HepG2 (cell line): ENCODE results near the gene PMVK. TPM values are rescaled to one million over a fixed set of nuclear protein-coding genes. Genes with fewer than 3 reads are reported as not detected.

Experiments
- ATAC-seq: fragments of 200-7000 bp; cut with Tn5 transposase; 3 replicates; pipeline ENCODE4 v1.9.1; 2020; ENCODE audit warnings: mild to moderate bottlenecking, moderate library complexity
- BruUV-seq: library from RNA; stranded (reverse); fragments of 400-500 nt; replicated peaks from 2 replicates; lab custom pipeline; 2021; lab: Mats Ljungman, UMichigan
- CTCF ChIA-PET: fragments of 300-600 bp; formaldehyde crosslinking; extraction: SDS; loops from one replicate; lab custom pipeline; 2021; ENCODE audit warnings: low total read pairs, inconsistent platforms, low intra/inter-chr PET ratio; lab: Yijun Ruan, JAX
- POLR2A ChIA-PET: fragments of 350-600 bp; sonication (Branson Sonifier 250); formaldehyde crosslinking; loops from one replicate; lab custom pipeline; 2020; ENCODE audit warnings: antibody characterized with exemption, inconsistent platforms; lab: Yijun Ruan, JAX
- DNase-seq: peaks from one replicate; pipeline ENCODE4 v3.0.0-alpha.2; 2015; ENCODE audit warnings: low spot score
- FAIRE-seq: peaks from 3 replicates; lab custom pipeline; 2011; peaks lifted over from hg19 to GRCh38; lab: Jason Lieb, UNC
- H2AFZ ChIP-seq: one replicate; pipeline ENCODE4 v1.6.1; 2011; ENCODE audit warnings: low read length, inconsistent platforms
- H3K27ac ChIP-seq: fragments of 300-600 bp; 3 replicates; pipeline ENCODE4 v1.8.0; 2011; ENCODE audit warnings: mixed run types, mild to moderate bottlenecking, mixed read lengths, low read length, inconsistent platforms; ENCODE audit not compliant: insufficient read depth; ENCODE audit errors: extremely low read length
- H3K27me3 ChIP-seq, 2 experiments: fragments of 200-600 bp in 1 of 2; 2 replicates in 1 of 2; 3 replicates in 1 of 2; pipeline versions ENCODE4 v1.6.0 to v1.8.0; 2011; ENCODE audit warnings: low read length in 2 of 2, mild to moderate bottlenecking in 2 of 2, moderate library complexity in 2 of 2, inconsistent platforms in 1 of 2; ENCODE audit not compliant: insufficient read depth in 2 of 2, control insufficient read depth in 1 of 2
- H3K36me3 ChIP-seq, 2 experiments: fragments of 200-600 bp in 1 of 2; replicated peaks in 1 of 2; 2 replicates in 1 of 2; 3 replicates in 1 of 2; pipeline versions ENCODE4 v1.5.1 to v1.8.0; 2011; ENCODE audit warnings: low read length in 2 of 2, inconsistent platforms in 1 of 2; ENCODE audit not compliant: insufficient read depth in 2 of 2, control insufficient read depth in 1 of 2
- H3K4me1 ChIP-seq: 2 replicates; pipeline ENCODE4 v1.5.1; 2012; ENCODE audit warnings: low read length, inconsistent platforms; ENCODE audit not compliant: insufficient read depth
- H3K4me2 ChIP-seq: 2 replicates; pipeline ENCODE4 v1.6.0; 2011; ENCODE audit warnings: low read depth, low read length, inconsistent platforms
- H3K4me3 ChIP-seq, 3 experiments: fragments of 200-600 bp in 1 of 3; sonication (generic), shearing (Covaris generic) in 1 of 3; replicated peaks in 1 of 3; 2 replicates each; pipeline ENCODE4 v1.5.1; 2011 to 2016; ENCODE audit warnings: low read length in 3 of 3, inconsistent platforms in 2 of 3, low read depth in 2 of 3, mild to moderate bottlenecking in 2 of 3, control low read depth in 1 of 3, mixed read lengths in 1 of 3; ENCODE audit not compliant: insufficient read depth in 1 of 3
- H3K79me2 ChIP-seq: one replicate; pipeline ENCODE4 v1.6.1; 2011; ENCODE audit warnings: low read length, inconsistent platforms; ENCODE audit not compliant: insufficient read depth
- H3K9ac ChIP-seq: 2 replicates; pipeline ENCODE4 v1.6.0; 2011; ENCODE audit warnings: mild to moderate bottlenecking, low read depth, low read length, inconsistent platforms; ENCODE audit not compliant: insufficient read depth
- H3K9me3 ChIP-seq: 2 replicates; pipeline ENCODE4 v1.5.1; 2012; ENCODE audit warnings: mild to moderate bottlenecking, low read length
- H4K20me1 ChIP-seq: 2 replicates; pipeline ENCODE4 v1.6.0; 2011; ENCODE audit warnings: inconsistent platforms, mild to moderate bottlenecking, low read length, moderate library complexity; ENCODE audit not compliant: insufficient read depth
- BCL6 ChIP-seq: IDR thresholded peaks from 2 replicates; pipeline ENCODE4 v1.6.1; 2016; ENCODE audit warnings: missing genetic modification reagents, missing compliant biosample characterization
- BHLHE40 ChIP-seq: IDR thresholded peaks from 2 replicates; pipeline ENCODE4 v1.6.1; 2011; ENCODE audit warnings: low read length, improper control_type of control experiment
- FIP1L1 ChIP-seq: fragments of 200-400 bp; formaldehyde crosslinking; IDR thresholded peaks from 2 replicates; pipeline ENCODE4 v1.6.1; 2018; ENCODE audit warnings: low read depth, mild to moderate bottlenecking, low read length, moderate library complexity, borderline replicate concordance; ENCODE audit not compliant: insufficient read depth
- TEAD3 ChIP-seq: optimal IDR thresholded peaks from 2 replicates; pipeline ENCODE3; 2016; ENCODE audit warnings: borderline replicate concordance
- ZHX2 ChIP-seq, 2 experiments: sonication (generic) in 1 of 2; formaldehyde crosslinking in 1 of 2; IDR thresholded peaks; 2 replicates each; pipeline versions ENCODE4 v1.6.1 to v1.9.0; 2014 to 2022; ENCODE audit warnings: antibody characterized with exemption in 1 of 2, borderline replicate concordance in 1 of 2, inconsistent platforms in 1 of 2, low read depth in 1 of 2, missing genetic modification reagents in 1 of 2
- ZNF33A ChIP-seq: sonication (generic); formaldehyde crosslinking; IDR thresholded peaks from 2 replicates; pipeline ENCODE4 v1.5.1; 2020; ENCODE audit warnings: missing genetic modification reagents, mild to moderate bottlenecking, moderate library complexity, borderline replicate concordance
- WGBS: methylation state at CpG from one replicate; pipeline ENCODE4 v1.1.6; 2017; ENCODE audit warnings: low lambda C conversion rate; 5-methylcytosine and 5-hydroxymethylcytosine counted together
- in situ Hi-C: cut with HindIII; loops from 2 replicates; pipeline ENCODE4 v1.10.0; 2017; ENCODE audit warnings: low pct_unique_long_range_greater_than_20kb; ENCODE audit not compliant: extremely low pct_ligation_motif_present
- intact Hi-C: fragments of 100-400 bp; cut with micrococcal nuclease; formaldehyde crosslinking; loops from one replicate; pipeline ENCODE4 v1.10.0; 2022; ENCODE audit not compliant: unreplicated experiment
- polyA plus RNA-seq, 8 experiments: library from polyadenylated mRNA; depleted of rRNA in 3 of 8; stranded (reverse) in 7 of 8; unstranded in 1 of 8; fragments of >200 nt; fragmentation: Illumina TruSeq in 4 of 8; extraction: Trizol in 4 of 8; gene quantifications; 2 replicates each; pipeline versions ENCODE4 v1.2.1 to v1.2.3, GENCODE V29; 2011 to 2016; ENCODE audit warnings: low read depth in 4 of 8, missing spikeins in 1 of 8, mixed read lengths in 1 of 8; ENCODE audit not compliant: insufficient read depth in 1 of 8
- total RNA-seq, 5 experiments: library from RNA; depleted of rRNA; stranded (reverse); fragments of >200 nt; fragmentation: Illumina TruSeq; extraction: Trizol; gene quantifications; 2 replicates each; pipeline ENCODE4 v1.2.3, GENCODE V29; 2016; ENCODE audit warnings: low read depth in 1 of 5

Gene PMVK
- total and polyA plus RNA-seq, 2 of the 13 experiments (the other 11 are each of a cell fraction or from before 2014, with no cell fraction given) = 3.9 to 12.6 TPM

- FAIRE-seq (no peak), DNase-seq (no peak), ATAC-seq (no peak)
- Histone ChIP-seq H3K27me3 (peaks cover 2 to 30% of the 10 kb centered on the region in 2 experiments; a peak in 4 of 5 replicates), H3K36me3 (no peaks in the 10 kb centered on the region), H3K79me2 (no peaks in the 10 kb centered on the region), H3K27ac (no peak overlapping the region), H3K4me1 (peaks cover 44% of the 10 kb centered on the region), H3K4me3 (no peak overlapping the region), H3K9ac (no peak overlapping the region), H4K20me1 (no peaks in the 10 kb centered on the region), H2AFZ (no peak overlapping the region), H3K4me2 (no peak overlapping the region), H3K9me3 (no peaks in the 10 kb centered on the region)
- ChIA-PET POLR2A (interaction anchor here (1.5 kb wide), 1 partner anchor 54 kb away, joined by 3 read pairs; the partner anchor contains the start of gene PMVK), CTCF (no interaction called here)
- TF ChIP-seq TEAD3 (CRISPR knock-in tag) (peak; percentile 83), BCL6 (CRISPR knock-in tag) (peak; percentile 26; the same call in 1 of the 2 replicates), FIP1L1 (no peak), ZHX2 (IDR thresholded peaks at IDR 0.05; ENCODE audit: low read depth) (no peak), ZHX2 (CRISPR knock-in tag; IDR thresholded peaks at IDR 0.05; ENCODE audit: borderline replicate concordance) (no peak), ZNF33A (no peak), BHLHE40 (peak; percentile 83)
- BruUV-seq = no TSS peak
- WGBS = 24% methylated on average over 7 of the region's 10 CpGs
- in situ Hi-C loops (no loop called here), intact Hi-C loops (no loop called here)
Observed at GRCh38 chr1:154881820-154882535, 54.5 kb downstream of the PMVK start.
